DMS53 (cell line): ENCODE results near the gene IRAK1.

ENCODE experiments used
- DNase-seq: peaks from one replicate; lab custom pipeline; 2025; lab: John Stamatoyannopoulos, UW

IRAK1 gene

GRCh38 chrX:154019061-154019621 is 561 bp downstream of the IRAK1 start:
- peak; percentile 62 for DNase-seq

GRCh38 chrX:154018518-154019060 is 1.1 kb downstream of the IRAK1 start:
- DNase-seq, result no peak

- DNase-seq, result no peak
Measured at GRCh38 chrX:154017766-154018517, 1.8 kb downstream of the IRAK1 start.

- no peak for DNase-seq
Measured at GRCh38 chrX:154016366-154017076, 3.2 kb downstream of the IRAK1 start.

GRCh38 chrX:154015581-154016264 is 4.0 kb downstream of the IRAK1 start:
- no peak for DNase-seq

GRCh38 chrX:154014429-154015380 is 5.0 kb downstream of the IRAK1 start:
- DNase-seq, result no peak

- peak; percentile 38 for DNase-seq
Measured at GRCh38 chrX:154013614-154014360, 5.9 kb downstream of the IRAK1 start.

- no peak for DNase-seq
Measured at GRCh38 chrX:154013001-154013421, 6.7 kb downstream of the IRAK1 start.

- no peak for DNase-seq
Measured at GRCh38 chrX:154012336-154012991, 7.2 kb downstream of the IRAK1 start.

GRCh38 chrX:154011376-154012335 is 8.0 kb downstream of the IRAK1 start:
- DNase-seq, result no peak

GRCh38 chrX:154010330-154011087 is 9.2 kb downstream of the IRAK1 start:
- DNase-seq, result no peak

- DNase-seq, result no peak
Measured at GRCh38 chrX:154008521-154008920, 11.2 kb downstream of the IRAK1 start.

GRCh38 chrX:154006947-154007346 is 12.8 kb downstream of the IRAK1 start:
- no peak for DNase-seq

- no peak for DNase-seq
Measured at GRCh38 chrX:154004315-154004714, 15.4 kb downstream of the IRAK1 start.

- peak; percentile 64 for DNase-seq
Measured at GRCh38 chrX:154002215-154002719, 17.4 kb downstream of the IRAK1 start.

GRCh38 chrX:154000051-154000450 is 19.7 kb downstream of the IRAK1 start:
- no peak for DNase-seq

- DNase-seq, result no peak
Measured at GRCh38 chrX:153999359-154000037, 20.2 kb downstream of the IRAK1 start.
